Spleen (tissue), 11 donors: ENCODE results near the gene RIPOR1. TPM values are rescaled to one million over a fixed set of nuclear protein-coding genes. Genes with fewer than 3 reads are reported as not detected.
A peak's percentile ranks its signal among the peaks of the same experiment; 100 is the strongest.
"Not testable (repeated sequence)": the region's sequence is repeated elsewhere in the genome, so short reads cannot be mapped to it uniquely, and the experiment has no call there.

Experiments
- DNase-seq: peaks from one replicate; pipeline ENCODE4 v3.0.0-alpha.2; 2020
- H3K27ac ChIP-seq, 8 donors: fragments of 200-600 bp; sonication (generic) in 7 of 8; 1 replicate in 4 of 8; 2 replicates in 4 of 8; pipeline versions ENCODE4 v1.5.0 to v1.8.0; 2016 to 2021; ENCODE audit warnings: inconsistent platforms in 4 of 8, mild to moderate bottlenecking in 4 of 8, moderate library complexity in 1 of 8
- H3K27me3 ChIP-seq, 7 donors: fragments of 200-600 bp; sonication (generic) in 6 of 7; replicated peaks in 1 of 7; 1 replicate in 4 of 7; 2 replicates in 3 of 7; pipeline versions ENCODE4 v1.5.0 to v1.8.0; 2016 to 2021; ENCODE audit warnings: inconsistent platforms in 3 of 7, mild to moderate bottlenecking in 1 of 7
- H3K36me3 ChIP-seq, 6 donors: fragments of 200-600 bp; sonication (generic) in 5 of 6; 1 replicate in 4 of 6; 2 replicates in 2 of 6; pipeline versions ENCODE4 v1.5.0 to v1.8.0; 2016 to 2021; ENCODE audit warnings: inconsistent platforms in 2 of 6
- H3K4me1 ChIP-seq, 6 donors: fragments of 200-600 bp; sonication (generic) in 5 of 6; 1 replicate in 3 of 6; 2 replicates in 3 of 6; pipeline versions ENCODE4 v1.5.0 to v1.8.0; 2016 to 2021; ENCODE audit warnings: inconsistent platforms in 3 of 6
- H3K4me3 ChIP-seq, 8 donors: fragments of 200-600 bp; sonication (generic) in 7 of 8; 1 replicate in 4 of 8; 2 replicates in 4 of 8; pipeline versions ENCODE4 v1.5.0 to v1.8.0; 2016 to 2021; ENCODE audit warnings: inconsistent platforms in 4 of 8, mild to moderate bottlenecking in 4 of 8, moderate library complexity in 2 of 8
- H3K9me3 ChIP-seq, 8 donors: fragments of 200-600 bp; sonication (generic) in 7 of 8; 1 replicate in 4 of 8; 2 replicates in 4 of 8; pipeline versions ENCODE4 v1.5.0 to v1.8.0; 2016 to 2021; ENCODE audit warnings: inconsistent platforms in 4 of 8
- POLR2A ChIP-seq, 3 donors: fragments of 450-650 bp; IDR thresholded peaks; one replicate each; pipeline ENCODE4 v1.5.1; 2017; ENCODE audit warnings: antibody characterized with exemption in 3 of 3, mild to moderate bottlenecking in 1 of 3
- POLR2AphosphoS5 ChIP-seq, 3 donors: sonication (generic); formaldehyde crosslinking; IDR thresholded peaks; one replicate each; pipeline ENCODE4 v1.5.1; 2017; ENCODE audit warnings: antibody characterized with exemption in 3 of 3
- WGBS, 5 donors: extraction: QIAGEN DNeasy Blood & Tissue Kit in 3 of 5; methylation state at CpG; one replicate each; pipeline versions ENCODE4 v1.1.5 to v1.1.7; 2013 to 2018; 5-methylcytosine and 5-hydroxymethylcytosine counted together
- intact Hi-C: fragments of 100-400 bp; cut with DNase I; formaldehyde crosslinking; loops from one replicate; pipeline ENCODE4 v1.15.0; 2023; ENCODE audit warnings: low total_unique reads
- polyA plus RNA-seq, 3 donors: library from polyadenylated mRNA; stranded (reverse); fragments of 200-250 nt; gene quantifications; one replicate each; pipeline ENCODE4 v1.2.1, GENCODE V29; 2013
- total RNA-seq, 7 donors: library from RNA; depleted of rRNA in 3 of 7; stranded (reverse); fragments of >200 nt in 3 of 7; fragmentation: NEBNext Ultra II Directional in 4 of 7; extraction: Animal tissue kit (Norgen Biotek cat#: 25700) in 4 of 7; gene quantifications; one replicate each; pipeline versions ENCODE4 v1.1.0 to v1.2.1, GENCODE V29; 2016 to 2021
- TF ChIP-seq, protein P1 (sequence below), 11 experiments: fragments of 200-600 bp in 7 of 11; fragments of 450-650 bp in 4 of 11; sonication (generic) in 4 of 11; IDR thresholded peaks in 8 of 11; conservative IDR thresholded peaks in 3 of 11; 1 replicate in 7 of 11; 2 replicates in 4 of 11; pipeline versions ENCODE4 v1.4.0 to v1.8.0; 2016 to 2021; ENCODE audit warnings: antibody characterized with exemption in 11 of 11, inconsistent platforms in 4 of 11, mild to moderate bottlenecking in 1 of 11
- donor health status: healthy with polysubstance abuse.
- donor health status: DM: no; HTN: no; CAD: no; lungs with moderate emphysema.
- donor health status: DM: no; HTN: no; CAD: no.
- donor health status: Bipolar disorder and iron deficiency.
- donor health status: healthy.
- donor health status: DM: no; HTN: no; CAD: no.
- donor health status: DM: yes; HTN: yes; CAD: no.

Gene RIPOR1
- total and polyA plus RNA-seq, 10 donors, result 29.9 to 242 (median 133) TPM

GRCh38 chr16:67509016-67509415 is 19.6 kb upstream of the RIPOR1 start:
- no peak overlapping the region for H3K4me3 ChIP-seq
- intact Hi-C loops, result no loop called here
- WGBS, 5 donors, result 80 to 92% (median 85%) methylated on average over 4 of the region's 4 CpGs
- H3K36me3 ChIP-seq, result no peaks in the 10 kb centered on the region
- no peak for TF ChIP-seq POLR2A (IDR thresholded peaks at IDR 0.05)
- TF ChIP-seq POLR2AphosphoS5 (IDR thresholded peaks at IDR 0.05), result no peak
- TF ChIP-seq, protein P1, sequence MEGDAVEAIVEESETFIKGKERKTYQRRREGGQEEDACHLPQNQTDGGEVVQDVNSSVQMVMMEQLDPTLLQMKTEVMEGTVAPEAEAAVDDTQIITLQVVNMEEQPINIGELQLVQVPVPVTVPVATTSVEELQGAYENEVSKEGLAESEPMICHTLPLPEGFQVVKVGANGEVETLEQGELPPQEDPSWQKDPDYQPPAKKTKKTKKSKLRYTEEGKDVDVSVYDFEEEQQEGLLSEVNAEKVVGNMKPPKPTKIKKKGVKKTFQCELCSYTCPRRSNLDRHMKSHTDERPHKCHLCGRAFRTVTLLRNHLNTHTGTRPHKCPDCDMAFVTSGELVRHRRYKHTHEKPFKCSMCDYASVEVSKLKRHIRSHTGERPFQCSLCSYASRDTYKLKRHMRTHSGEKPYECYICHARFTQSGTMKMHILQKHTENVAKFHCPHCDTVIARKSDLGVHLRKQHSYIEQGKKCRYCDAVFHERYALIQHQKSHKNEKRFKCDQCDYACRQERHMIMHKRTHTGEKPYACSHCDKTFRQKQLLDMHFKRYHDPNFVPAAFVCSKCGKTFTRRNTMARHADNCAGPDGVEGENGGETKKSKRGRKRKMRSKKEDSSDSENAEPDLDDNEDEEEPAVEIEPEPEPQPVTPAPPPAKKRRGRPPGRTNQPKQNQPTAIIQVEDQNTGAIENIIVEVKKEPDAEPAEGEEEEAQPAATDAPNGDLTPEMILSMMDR (IDR thresholded peaks at IDR 0.05 in 8 of 11, conservative IDR thresholded peaks at IDR 0.05 in 3 of 11), result no peak
- H3K4me1 ChIP-seq, result peaks cover 20 to 66% (median 53%) of the 10 kb centered on the region in 6 donors
- no peaks in the 10 kb centered on the region for H3K27me3 ChIP-seq
- DNase-seq, result no peak
- no peaks in the 10 kb centered on the region for H3K9me3 ChIP-seq
- H3K27ac ChIP-seq, result peak overlapping the region in 1 of 8 donors; percentile 11

- H3K4me3 ChIP-seq, H3K9me3 ChIP-seq, DNase-seq, intact Hi-C loops, H3K27me3 ChIP-seq, H3K36me3 ChIP-seq: not testable (repeated sequence)
- Histone ChIP-seq H3K27ac (peak overlapping the region in 5 of 8 donors; percentile 29 to 93 (median 91)), H3K4me1 (peaks cover 16 to 74% (median 49%) of the 10 kb centered on the region in 6 donors)
- WGBS, 5 donors, result 88 to 97% (median 96%) methylated on average over 1 of the region's 1 CpG
Measured at GRCh38 chr16:67513892-67514291, 14.7 kb upstream of the RIPOR1 start.

GRCh38 chr16:67514382-67514828 is 14.2 kb upstream of the RIPOR1 start:
- TF ChIP-seq, protein P1 (IDR thresholded peaks at IDR 0.05 in 8 of 11, conservative IDR thresholded peaks at IDR 0.05 in 3 of 11), result peak; percentile 64 to 87 (median 80)
- TF ChIP-seq POLR2A (IDR thresholded peaks at IDR 0.05) (no peak), POLR2AphosphoS5 (IDR thresholded peaks at IDR 0.05) (peak in 1 of 3 donors; percentile 54)
- DNase-seq, result peak; percentile 89
- intact Hi-C loops, result no loop called here
- H3K36me3 ChIP-seq, result no peaks in the 10 kb centered on the region
- no peaks in the 10 kb centered on the region for H3K9me3 ChIP-seq
- H3K4me1 ChIP-seq, result peaks cover 17 to 79% (median 54%) of the 10 kb centered on the region in 6 donors
- WGBS, 5 donors, result 2 to 7% (median 4%) methylated on average over 8 of the region's 8 CpGs
- H3K27ac ChIP-seq, result peak overlapping the region in 7 of 8 donors; percentile 2 to 93 (median 82)
- no peak overlapping the region for H3K4me3 ChIP-seq
- H3K27me3 ChIP-seq, result no peaks in the 10 kb centered on the region

- intact Hi-C loops, result no loop called here
- TF ChIP-seq POLR2AphosphoS5 (IDR thresholded peaks at IDR 0.05) (no peak), POLR2A (IDR thresholded peaks at IDR 0.05) (no peak)
- TF ChIP-seq, protein P1 (IDR thresholded peaks at IDR 0.05 in 8 of 11, conservative IDR thresholded peaks at IDR 0.05 in 3 of 11), result no peak
- H3K4me1 ChIP-seq, result peaks cover 17 to 97% (median 69%) of the 10 kb centered on the region in 6 donors
- 82 to 89% (median 86%) methylated on average over 12 of the region's 12 CpGs for WGBS, 5 donors
- no peaks in the 10 kb centered on the region for H3K9me3 ChIP-seq
- H3K27ac ChIP-seq, result peak overlapping the region; percentile 29 to 93 (median 82)
- no peak overlapping the region for H3K4me3 ChIP-seq
- H3K36me3 ChIP-seq, result no peaks in the 10 kb centered on the region
- no peaks in the 10 kb centered on the region for H3K27me3 ChIP-seq
- DNase-seq, result no peak
Measured at GRCh38 chr16:67516296-67517154, 12.1 kb upstream of the RIPOR1 start.
